22Rv1 (cell line): ENCODE results near the gene MAMDC2.

Experiments used
- CTCF ChIP-seq: fragments of 450-650 bp; IDR thresholded peaks from 2 replicates; pipeline ENCODE4 v1.5.1; 2017; ENCODE audit warnings: mild to moderate bottlenecking
- ZFX ChIP-seq: fragments of 450-650 bp; IDR thresholded peaks from 2 replicates; pipeline ENCODE4 v1.6.1; 2017; ENCODE audit warnings: antibody characterized with exemption, borderline replicate concordance

GRCh38 chr9:70061776-70062175, 18.1 kb downstream of the MAMDC2 start:
- TF ChIP-seq CTCF: no peak
- TF ChIP-seq ZFX: no peak
